Measurements from ENCODE around the gene TSBP1. TPM values are rescaled to one million over a fixed set of nuclear protein-coding genes. Genes with fewer than 3 reads are reported as not detected.

The TSBP1 gene
- total RNA-seq, 1 experiment from 2014 or later = not detected

- no peaks in the 10 kb centered on the region for H3K9me3 ChIP-seq (ENCODE audit: control insufficient read depth, low read depth, low read length)
- no peak overlapping the region for H3K23ac ChIP-seq (ENCODE audit: insufficient read length, low read depth, low read length)
- WGBS (ENCODE audit: extremely low coverage, insufficient read length, low lambda C conversion rate) = no CpG with 5 or more reads among the region's 2 CpGs
Measured at GRCh38 chr6:32353348-32353747, 18.4 kb downstream of the TSBP1 start.

More at GRCh38 chr6:32353348-32353747, 18.4 kb downstream of the TSBP1 start:
- H3K4me2 ChIP-seq (ENCODE audit: insufficient read depth, insufficient read length, low read length) = no peak overlapping the region
- H3T11ph ChIP-seq (ENCODE audit: low read length) = no peak overlapping the region
- H3K56ac ChIP-seq (ENCODE audit: insufficient read length, low read depth, low read length) = no peak overlapping the region
- H3K23me2 ChIP-seq (ENCODE audit: insufficient read length, low read depth, low read length, poor library complexity, severe bottlenecking) = no peaks in the 10 kb centered on the region
- no peak overlapping the region for H2BK5ac ChIP-seq (ENCODE audit: insufficient read length, low read length)
- no peak overlapping the region for H2AFZ ChIP-seq (ENCODE audit: low read length)
- H3K4me1 Mint-ChIP-seq = no peaks in the 10 kb centered on the region
- H2BK20ac ChIP-seq (ENCODE audit: low read depth, low read length, poor library complexity, severe bottlenecking) = no peak overlapping the region
- no peak overlapping the region for H2BK120ac ChIP-seq (ENCODE audit: low read depth, low read length, poor library complexity, severe bottlenecking)
- no peak for DNase-seq
- no peak overlapping the region for H3K4ac ChIP-seq (ENCODE audit: low read depth, low read length)
- H2BK15ac ChIP-seq (ENCODE audit: low read depth, low read length) = no peak overlapping the region
- H3K14ac ChIP-seq (ENCODE audit: insufficient read depth, low read length) = no peak overlapping the region
- no peaks in the 10 kb centered on the region for H3K27me3 ChIP-seq (ENCODE audit: insufficient read depth, low read length)
- H3K27ac Mint-ChIP-seq = no peak overlapping the region
- H3K36me3 Mint-ChIP-seq (ENCODE audit: insufficient read depth in 1 of 3, low read depth in 3 of 3) = no peaks in the 10 kb centered on the region
- no peaks in the 10 kb centered on the region for H4K20me1 ChIP-seq (ENCODE audit: control insufficient read depth, insufficient read depth, insufficient read length)
- H3K9me3 Mint-ChIP-seq = no peaks in the 10 kb centered on the region
- no peak overlapping the region for H3K27ac ChIP-seq (ENCODE audit: insufficient read length, low read depth, low read length)
- no peak overlapping the region for H3K18ac ChIP-seq (ENCODE audit: insufficient read length, low read depth, low read length)
- H4K91ac ChIP-seq (ENCODE audit: insufficient read length, low read depth, low read length) = no peak overlapping the region
- H4K5ac ChIP-seq (ENCODE audit: insufficient read length, low read depth, low read length) = no peak overlapping the region
- no peaks in the 10 kb centered on the region for H3K4me1 ChIP-seq (ENCODE audit: insufficient read depth, low read length)
- no peaks in the 10 kb centered on the region for H3K79me2 ChIP-seq (ENCODE audit: insufficient read depth, low read length)
- H3K27me3 Mint-ChIP-seq (ENCODE audit: low read depth) = no peaks in the 10 kb centered on the region
- H3K9ac ChIP-seq (ENCODE audit: extremely low read depth, insufficient read length, low read length) = no peak overlapping the region
- no peaks in the 10 kb centered on the region for H3K79me1 ChIP-seq (ENCODE audit: insufficient read depth, low read depth, low read length, poor library complexity, severe bottlenecking)
- no peak for TF ChIP-seq CTCF (conservative IDR thresholded peaks at IDR 0.05)
- H3K4me3 Mint-ChIP-seq = no peak overlapping the region
- no peak overlapping the region for H2AK5ac ChIP-seq (ENCODE audit: insufficient read length, low read length)
- no peak overlapping the region for H2BK12ac ChIP-seq (ENCODE audit: insufficient read length, low read depth, low read length)
- no peak overlapping the region for H4K8ac ChIP-seq (replicated peaks; ENCODE audit: insufficient read length, low read depth, low read length)

Measured in H9 (cell line).